Activated CD4-positive, alpha-beta T cell treated with anti-CD3 and anti-CD28 coated beads for 24 hours (primary cell): ENCODE measurements around the gene DMP1.

Experiments
- DNase-seq, 2 donors: peaks; one replicate each; pipeline ENCODE4 v3.0.0-alpha.2; 2020; ENCODE audit warnings: low read depth in 2 of 2

DMP1 gene

GRCh38 chr4:87649980-87650379, at the start of gene DMP1:
DMP1 (plus strand) TSS chr4:87650280; CDS start chr4:87656493, 6,213 bp downstream.
- DNase-seq: no peak

GRCh38 chr4:87601361-87601760, 48.7 kb upstream of the DMP1 start:
- DNase-seq: no peak

GRCh38 chr4:87608229-87608628, 41.9 kb upstream of the DMP1 start, which contains the start of gene DSPP:
DSPP (plus strand) TSS chr4:87608529; CDS start chr4:87610909, 2,380 bp downstream.
- no peak for DNase-seq

GRCh38 chr4:87614292-87614890, 35.7 kb upstream of the DMP1 start:
- DNase-seq: no peak

DNA sequence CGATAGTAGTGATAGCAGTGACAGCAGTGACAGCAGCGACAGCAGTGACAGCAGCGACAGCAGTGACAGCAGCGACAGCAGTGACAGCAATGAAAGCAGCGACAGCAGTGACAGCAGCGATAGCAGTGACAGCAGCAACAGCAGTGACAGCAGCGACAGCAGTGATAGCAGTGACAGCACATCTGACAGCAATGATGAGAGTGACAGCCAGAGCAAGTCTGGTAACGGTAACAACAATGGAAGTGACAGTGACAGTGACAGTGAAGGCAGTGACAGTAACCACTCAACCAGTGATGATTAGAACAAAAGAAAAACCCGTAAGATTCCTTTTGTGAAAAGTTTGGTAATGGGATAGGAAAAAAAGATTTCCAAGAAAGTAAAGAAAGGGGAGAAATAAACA, 33.8 kb upstream of the DMP1 start:
- no peak for DNase-seq

- DNase-seq: no peak
Measured at GRCh38 chr4:87620086-87620485, 30.0 kb upstream of the DMP1 start.

- DNase-seq: no peak
Measured at GRCh38 chr4:87620491-87620890, 29.6 kb upstream of the DMP1 start.

DNA sequence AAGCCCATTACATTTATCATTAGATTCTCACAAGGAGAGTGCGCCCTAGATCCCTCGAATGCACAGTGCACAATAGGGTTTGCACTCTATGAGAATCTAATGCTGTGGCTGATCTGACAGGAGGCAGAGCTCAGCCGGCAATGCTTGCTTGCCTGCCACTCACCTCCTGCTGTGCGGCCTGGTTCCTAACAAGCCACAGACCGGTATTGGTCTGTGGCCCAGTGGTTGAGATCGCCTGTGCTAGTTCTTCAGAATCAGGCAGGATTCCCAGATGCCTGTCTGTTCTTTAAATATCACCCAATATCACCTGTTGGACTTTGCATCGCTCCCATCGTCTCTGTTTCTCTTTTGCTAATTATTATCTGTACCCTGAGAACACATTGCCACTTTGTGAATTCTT, 27.8 kb upstream of the DMP1 start:
- DNase-seq: no peak

- DNase-seq: no peak
Measured at GRCh38 chr4:87624698-87625097, 25.4 kb upstream of the DMP1 start.

- no peak for DNase-seq
Measured at GRCh38 chr4:87631668-87632067, 18.4 kb upstream of the DMP1 start.

GRCh38 chr4:87632469-87632868, 17.6 kb upstream of the DMP1 start:
- no peak for DNase-seq

DNA sequence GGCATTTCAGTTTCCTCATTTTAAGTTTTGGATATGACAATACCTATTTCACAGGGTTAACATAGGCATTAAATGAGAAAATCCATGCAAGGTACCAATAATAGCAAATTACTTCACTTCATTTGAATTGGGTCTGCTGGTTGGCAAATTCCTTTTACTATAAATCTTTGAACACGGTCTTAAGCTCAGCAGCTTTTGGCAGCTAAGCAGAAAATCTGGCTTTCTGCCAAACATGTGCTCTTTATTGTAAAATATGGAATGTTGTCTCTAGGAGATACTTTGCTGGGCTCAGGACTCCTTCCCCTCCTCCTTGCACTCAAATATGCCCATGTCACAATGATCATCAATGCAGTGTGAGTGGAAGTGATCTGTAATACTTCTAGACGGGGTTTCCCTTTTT, 16.8 kb upstream of the DMP1 start:
- no peak for DNase-seq

GRCh38 chr4:87644286-87644685, 5.8 kb upstream of the DMP1 start:
- DNase-seq: no peak

DNA sequence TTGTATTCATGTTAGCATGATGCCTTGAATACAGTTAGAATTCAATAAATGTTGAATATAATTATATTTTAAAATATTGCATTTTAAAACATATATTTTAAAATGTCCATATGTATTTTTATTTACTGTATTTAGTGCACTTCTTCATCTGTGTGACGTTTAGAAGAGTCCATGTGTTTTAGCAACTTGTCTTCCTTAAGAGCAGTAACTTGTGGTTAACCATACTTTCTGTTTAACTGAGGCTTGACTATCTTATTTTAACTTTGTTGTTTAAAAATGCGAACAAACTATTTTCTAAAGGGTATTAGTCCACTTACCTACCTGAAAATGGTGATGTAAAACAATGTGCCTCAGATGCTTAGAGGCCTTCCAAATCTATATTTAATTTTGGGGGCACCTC, 858 bp downstream of the DMP1 start:
- no peak for DNase-seq

DNA sequence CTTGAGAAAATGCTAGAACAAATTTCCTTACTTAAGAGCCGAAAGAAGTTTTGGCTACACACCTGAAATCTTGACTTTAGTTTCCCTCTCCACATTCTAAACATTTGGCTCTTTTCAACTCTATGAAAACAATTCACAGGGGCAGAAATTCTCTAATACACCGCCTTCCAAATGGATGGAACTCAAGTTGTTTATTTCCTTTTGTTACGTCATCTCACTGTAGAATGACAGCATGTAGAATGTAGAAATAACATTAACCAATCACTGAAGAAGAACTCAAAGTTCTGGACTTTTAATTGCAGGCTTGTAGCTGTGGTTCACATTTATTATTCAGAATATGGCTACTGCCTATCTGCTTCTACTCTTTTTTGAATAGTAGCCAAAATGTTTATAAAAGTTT, 1.9 kb downstream of the DMP1 start:
- no peak for DNase-seq

- DNase-seq: no peak
Measured at GRCh38 chr4:87654487-87655044, 4.5 kb downstream of the DMP1 start.

- no peak for DNase-seq
Measured at GRCh38 chr4:87657525-87657924, 7.4 kb downstream of the DMP1 start.

DNA sequence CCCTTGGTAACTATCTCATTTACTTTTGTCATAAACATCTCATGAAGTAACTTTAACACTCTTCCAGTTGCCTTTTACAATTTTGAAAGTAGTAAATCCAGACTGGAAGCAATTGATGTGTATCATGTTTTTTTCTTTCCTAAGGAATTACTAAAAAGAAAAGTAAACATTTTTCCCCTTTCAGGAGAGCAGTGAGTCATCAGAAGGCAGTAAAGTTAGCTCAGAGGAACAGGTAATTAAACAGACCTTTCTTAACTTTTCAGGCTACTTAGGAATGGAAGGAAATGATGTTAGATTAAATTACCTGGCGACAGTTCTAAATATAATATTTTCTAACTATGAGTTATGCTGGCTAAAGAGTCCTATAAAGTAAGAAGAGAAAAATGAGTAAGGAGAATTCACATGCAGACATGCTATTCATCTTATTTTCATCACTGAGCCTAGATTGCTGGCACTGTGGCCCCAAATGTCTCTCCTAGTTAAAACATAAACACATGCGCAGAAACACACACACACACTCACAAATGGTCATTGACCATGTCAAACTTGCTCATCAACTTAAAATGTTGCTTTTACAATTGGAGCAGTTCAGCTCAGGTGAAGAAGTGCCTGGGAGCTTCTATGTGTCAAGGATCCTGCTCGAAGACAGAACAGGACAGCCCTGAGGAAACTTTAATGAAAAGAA, 9.3 kb downstream of the DMP1 start:
- DNase-seq: no peak

DNA sequence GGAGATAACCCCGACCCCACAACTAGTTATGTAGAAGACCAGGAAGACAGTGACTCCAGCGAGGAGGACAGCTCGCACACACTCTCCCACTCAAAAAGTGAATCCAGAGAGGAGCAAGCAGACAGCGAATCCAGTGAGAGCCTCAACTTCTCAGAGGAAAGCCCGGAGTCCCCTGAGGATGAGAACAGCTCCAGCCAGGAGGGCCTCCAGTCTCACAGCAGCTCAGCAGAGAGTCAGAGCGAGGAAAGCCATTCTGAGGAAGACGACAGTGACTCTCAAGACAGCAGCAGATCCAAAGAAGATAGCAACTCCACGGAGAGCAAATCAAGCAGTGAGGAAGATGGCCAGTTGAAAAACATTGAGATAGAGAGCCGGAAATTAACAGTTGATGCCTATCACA, 12.8 kb downstream of the DMP1 start:
- DNase-seq: no peak

DNA sequence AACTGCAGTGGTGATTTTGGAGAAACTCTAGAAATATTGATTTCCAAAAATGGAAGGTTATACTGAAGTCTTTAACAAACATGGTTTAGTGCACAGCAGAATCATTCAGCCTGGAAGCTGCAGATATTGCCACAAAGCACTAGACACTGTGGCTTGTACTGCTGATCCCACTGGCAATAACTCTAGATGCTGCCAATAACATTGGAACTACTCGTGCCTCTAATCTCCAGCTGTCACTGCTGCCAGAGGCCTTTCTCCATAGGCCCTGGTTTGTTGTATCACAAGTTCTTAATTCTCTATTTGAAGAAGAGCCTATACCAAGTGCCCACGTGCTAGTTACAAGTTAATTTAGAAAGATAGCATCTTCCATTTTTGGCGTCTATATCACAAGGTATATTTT, 19.3 kb downstream of the DMP1 start:
- DNase-seq: no peak

- DNase-seq: no peak
Measured at GRCh38 chr4:87677731-87678130, 27.7 kb downstream of the DMP1 start.

GRCh38 chr4:87679449-87680169, 29.5 kb downstream of the DMP1 start:
- peak; percentile 10 to 26 for DNase-seq

DNA sequence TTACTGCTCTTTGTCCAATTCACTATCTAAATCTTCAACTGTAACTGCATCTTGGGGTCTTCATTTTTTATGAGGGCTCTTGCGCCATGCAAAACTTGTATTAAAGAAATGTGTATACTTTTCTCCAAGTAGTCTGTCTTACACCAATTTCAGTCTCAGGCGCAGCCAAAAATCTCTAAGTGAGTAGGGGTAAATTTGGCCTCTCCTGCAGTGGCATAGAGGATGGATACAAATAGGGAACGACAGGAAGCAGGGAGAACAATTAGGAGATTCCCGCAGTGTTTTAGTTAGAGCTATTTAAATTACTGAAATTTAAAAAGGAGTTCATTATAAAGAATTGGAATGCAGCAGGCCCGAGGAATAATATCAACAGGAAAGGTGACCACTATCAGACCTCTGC, 30.2 kb downstream of the DMP1 start:
- DNase-seq: no peak
